Gastrocnemius medialis (tissue), 4 donors: ENCODE data around the gene ROR1. TPM values are rescaled to one million over a fixed set of nuclear protein-coding genes. Genes with fewer than 3 reads are reported as not detected.
A peak's percentile ranks its signal among the peaks of the same experiment; 100 is the strongest.
"Not testable (repeated sequence)": the region's sequence is repeated elsewhere in the genome, so short reads cannot be mapped to it uniquely, and the experiment has no call there.

Source experiments
- ATAC-seq, 2 donors: fragments of 150-250 bp; one replicate each; pipeline ENCODE4 v1.9.1; 2016
- DNase-seq, 2 donors: peaks; one replicate each; pipeline ENCODE4 v3.0.0-alpha.2; 2019
- H3K27ac ChIP-seq, 4 donors: fragments of 200-600 bp; sonication (generic); 1 replicate in 1 of 4; 2 replicates in 3 of 4; pipeline ENCODE4 v1.5.1; 2016 to 2018; ENCODE audit warnings: mild to moderate bottlenecking in 2 of 4, moderate library complexity in 1 of 4
- H3K27me3 ChIP-seq, 3 donors: fragments of 200-600 bp; sonication (generic) in 2 of 3; 1 replicate in 1 of 3; 2 replicates in 2 of 3; pipeline versions ENCODE4 v1.5.1 to v1.6.0; 2016 to 2019; ENCODE audit warnings: mild to moderate bottlenecking in 1 of 3, moderate library complexity in 1 of 3
- H3K36me3 ChIP-seq, 2 donors: fragments of 200-600 bp; sonication (generic) in 1 of 2; one replicate each; pipeline ENCODE4 v1.5.1; 2017 to 2018
- H3K4me1 ChIP-seq, 2 donors: fragments of 200-600 bp; sonication (generic) in 1 of 2; one replicate each; pipeline ENCODE4 v1.5.1; 2016 to 2017; ENCODE audit warnings: mild to moderate bottlenecking in 2 of 2
- H3K4me3 ChIP-seq, 4 donors: fragments of 200-600 bp; sonication (generic) in 3 of 4; 1 replicate in 1 of 4; 2 replicates in 3 of 4; pipeline ENCODE4 v1.5.1; 2016 to 2019; ENCODE audit warnings: mild to moderate bottlenecking in 2 of 4
- H3K9me3 ChIP-seq, 3 donors: fragments of 200-600 bp; sonication (generic) in 2 of 3; 1 replicate in 1 of 3; 2 replicates in 2 of 3; pipeline ENCODE4 v1.5.1; 2016 to 2019
- POLR2A ChIP-seq, 2 donors: fragments of 450-650 bp; IDR thresholded peaks; one replicate each; pipeline ENCODE4 v1.6.1; 2017; ENCODE audit warnings: antibody characterized with exemption in 2 of 2, mild to moderate bottlenecking in 2 of 2, moderate library complexity in 2 of 2
- in situ Hi-C, 4 donors: fragments of 200-750 bp; cut with MboI; loops; one replicate each; pipeline versions ENCODE4 v1.15.0 to v1.8.0; 2017; ENCODE audit warnings: low sequenced_read_pairs in 4 of 4
- intact Hi-C: fragments of 100-400 bp; cut with DNase I; formaldehyde crosslinking; loops from one replicate; pipeline ENCODE4 v1.15.1; 2023; ENCODE audit warnings: low total_unique reads
- total RNA-seq, 4 donors: library from RNA; depleted of rRNA; stranded (reverse); fragments of >200 nt; gene quantifications; one replicate each; pipeline versions ENCODE4 v1.1.0 to v1.2.3, GENCODE V29; 2016
- TF ChIP-seq, protein P1 (sequence below), 5 experiments: fragments of 450-650 bp in 3 of 5; fragments of 200-600 bp in 2 of 5; sonication (generic) in 2 of 5; IDR thresholded peaks in 4 of 5; conservative IDR thresholded peaks in 1 of 5; 1 replicate in 4 of 5; 2 replicates in 1 of 5; pipeline ENCODE4 v1.5.1; 2016 to 2019; ENCODE audit warnings: antibody characterized with exemption in 5 of 5, mild to moderate bottlenecking in 3 of 5, moderate library complexity in 3 of 5

Gene ROR1
- total RNA-seq, 4 donors from 2014 or later: 2.5 to 4.3 (median 3.6) TPM

DNA sequence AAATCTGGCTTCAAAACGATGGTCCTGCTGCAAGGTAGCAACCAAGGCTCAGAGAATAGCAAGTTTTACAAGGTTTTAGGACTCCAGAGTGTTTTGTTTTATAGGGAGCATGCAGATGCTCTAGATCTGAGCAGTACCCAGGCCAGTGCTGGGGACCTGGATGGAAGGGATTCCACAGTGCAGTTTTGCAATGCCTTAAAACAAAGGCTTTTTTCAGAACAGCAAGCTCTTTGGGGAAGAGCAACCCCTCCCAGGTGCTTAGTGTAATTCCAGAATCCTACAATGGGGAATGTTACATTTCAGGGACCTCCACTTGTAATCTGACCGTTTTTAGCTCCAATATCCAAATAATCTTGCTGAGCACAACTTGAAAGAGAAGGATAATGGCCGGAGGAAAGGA lies 6.7 kb downstream of the ROR1 start:
- peaks cover 15 to 19% of the 10 kb centered on the region in 2 donors for H3K4me1 ChIP-seq

DNA sequence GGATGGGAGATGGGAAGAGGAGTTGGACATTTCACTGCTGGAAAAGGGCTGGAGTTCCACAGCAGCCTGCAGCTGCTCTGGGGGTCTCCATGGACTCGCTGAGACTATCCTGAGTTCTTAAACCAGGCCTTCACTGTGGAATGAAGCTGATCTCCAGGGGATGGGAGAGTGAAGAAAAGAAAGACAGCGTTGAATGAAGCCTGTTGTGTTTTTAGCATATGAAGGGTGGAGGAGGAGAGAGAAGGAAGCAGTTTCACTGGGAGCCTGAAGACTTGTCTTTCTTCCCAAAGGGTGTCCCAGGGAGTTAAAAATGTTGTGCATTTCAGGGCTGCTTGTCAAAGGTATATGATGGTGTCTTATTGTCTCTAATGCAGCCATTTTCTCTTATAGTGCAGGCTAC lies 9.2 kb downstream of the ROR1 start:
- TF ChIP-seq, protein P1, sequence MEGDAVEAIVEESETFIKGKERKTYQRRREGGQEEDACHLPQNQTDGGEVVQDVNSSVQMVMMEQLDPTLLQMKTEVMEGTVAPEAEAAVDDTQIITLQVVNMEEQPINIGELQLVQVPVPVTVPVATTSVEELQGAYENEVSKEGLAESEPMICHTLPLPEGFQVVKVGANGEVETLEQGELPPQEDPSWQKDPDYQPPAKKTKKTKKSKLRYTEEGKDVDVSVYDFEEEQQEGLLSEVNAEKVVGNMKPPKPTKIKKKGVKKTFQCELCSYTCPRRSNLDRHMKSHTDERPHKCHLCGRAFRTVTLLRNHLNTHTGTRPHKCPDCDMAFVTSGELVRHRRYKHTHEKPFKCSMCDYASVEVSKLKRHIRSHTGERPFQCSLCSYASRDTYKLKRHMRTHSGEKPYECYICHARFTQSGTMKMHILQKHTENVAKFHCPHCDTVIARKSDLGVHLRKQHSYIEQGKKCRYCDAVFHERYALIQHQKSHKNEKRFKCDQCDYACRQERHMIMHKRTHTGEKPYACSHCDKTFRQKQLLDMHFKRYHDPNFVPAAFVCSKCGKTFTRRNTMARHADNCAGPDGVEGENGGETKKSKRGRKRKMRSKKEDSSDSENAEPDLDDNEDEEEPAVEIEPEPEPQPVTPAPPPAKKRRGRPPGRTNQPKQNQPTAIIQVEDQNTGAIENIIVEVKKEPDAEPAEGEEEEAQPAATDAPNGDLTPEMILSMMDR (IDR thresholded peaks at IDR 0.05 in 4 of 5, conservative IDR thresholded peaks at IDR 0.05 in 1 of 5): no peak
- TF ChIP-seq POLR2A (IDR thresholded peaks at IDR 0.05): no peak
- no peaks in the 10 kb centered on the region for H3K9me3 ChIP-seq
- ATAC-seq (no peak), DNase-seq (no peak)
- H3K4me3 ChIP-seq: no peak overlapping the region
- H3K4me1 ChIP-seq: peaks cover 12 to 13% of the 10 kb centered on the region in 2 donors
- intact Hi-C loops (no loop called here), in situ Hi-C loops (no loop called here)
- no peaks in the 10 kb centered on the region for H3K27me3 ChIP-seq
- H3K27ac ChIP-seq: no peak overlapping the region
- no peaks in the 10 kb centered on the region for H3K36me3 ChIP-seq

More for the DNA sequence above, 6.7 kb downstream of the ROR1 start:
- Histone ChIP-seq H3K27ac (no peak overlapping the region), H3K27me3 (no peaks in the 10 kb centered on the region), H3K36me3 (no peaks in the 10 kb centered on the region), H3K9me3 (no peaks in the 10 kb centered on the region), H3K4me3 (no peak overlapping the region)
- no peak for DNase-seq
- ATAC-seq: no peak
- in situ Hi-C loops (no loop called here), intact Hi-C loops (no loop called here)
- no peak for TF ChIP-seq POLR2A (IDR thresholded peaks at IDR 0.05)

DNA sequence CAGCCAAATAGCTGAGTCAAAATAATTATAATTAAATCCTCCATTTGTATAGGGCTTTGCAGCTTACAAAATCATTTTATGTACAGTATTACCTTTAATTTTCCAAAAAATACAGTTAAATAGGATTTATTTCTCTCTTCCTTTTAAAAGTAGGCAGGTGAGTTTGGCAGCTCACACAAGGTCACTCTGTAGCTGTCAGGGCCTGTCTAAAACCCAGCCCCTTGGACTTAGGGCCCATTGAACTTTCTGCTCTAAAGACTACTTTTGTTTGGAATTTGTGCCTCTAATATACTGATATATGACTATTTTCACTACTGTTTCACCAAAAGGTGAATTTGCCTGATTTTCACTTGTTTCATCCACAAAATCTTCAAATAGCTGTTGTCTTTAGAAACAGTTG lies 10.3 kb downstream of the ROR1 start:
- TF ChIP-seq POLR2A (IDR thresholded peaks at IDR 0.05): no peak
- TF ChIP-seq, protein P1 (IDR thresholded peaks at IDR 0.05 in 4 of 5, conservative IDR thresholded peaks at IDR 0.05 in 1 of 5): no peak
- Histone ChIP-seq H3K9me3 (no peaks in the 10 kb centered on the region), H3K36me3 (no peaks in the 10 kb centered on the region), H3K27me3 (no peaks in the 10 kb centered on the region), H3K27ac (no peak overlapping the region), H3K4me1 (peaks cover 12 to 13% of the 10 kb centered on the region in 2 donors), H3K4me3 (no peak overlapping the region)
- ATAC-seq (no peak), DNase-seq (no peak)
- in situ Hi-C loops (no loop called here), intact Hi-C loops (no loop called here)

DNA sequence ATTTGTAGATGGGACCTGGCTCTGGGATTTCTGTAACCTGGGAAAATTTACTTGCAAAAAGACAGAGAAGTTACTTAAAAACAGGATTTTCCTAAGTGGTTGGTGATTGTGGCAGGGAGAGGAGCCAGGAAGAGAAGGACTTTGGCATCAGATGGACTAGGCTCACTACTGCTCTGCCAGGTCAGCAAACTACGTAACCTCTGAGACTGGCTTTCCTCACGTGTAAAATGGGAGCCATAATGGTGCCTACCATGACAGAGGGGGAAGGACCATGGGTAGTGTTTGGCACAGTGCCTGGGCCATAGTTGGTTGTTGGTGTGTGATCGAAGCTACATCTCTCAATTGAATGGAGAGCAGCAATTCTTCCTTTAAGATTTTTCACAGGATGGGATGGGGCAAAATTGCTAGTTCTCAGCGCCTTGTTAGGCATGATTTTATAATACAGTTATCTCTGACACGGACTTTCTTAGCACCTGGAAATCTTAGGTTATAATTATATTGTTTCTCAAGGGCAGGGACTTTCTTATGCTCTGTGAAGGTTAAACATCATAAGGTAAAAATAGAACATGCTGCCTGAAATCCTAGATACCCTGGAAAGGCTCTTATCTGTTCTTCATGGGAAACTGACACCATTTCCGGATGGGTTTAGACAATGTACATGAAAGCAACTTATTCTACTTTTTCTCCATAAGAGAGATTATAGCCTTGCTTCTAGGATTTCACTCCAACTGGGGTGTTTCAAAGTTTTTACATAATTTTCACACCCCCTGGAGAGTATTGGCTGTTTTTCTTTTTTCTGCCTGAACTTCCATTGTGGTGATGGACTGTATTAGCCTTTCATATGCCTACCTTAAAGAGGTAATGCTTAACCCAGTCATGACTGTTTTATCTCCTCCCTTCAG lies 10.9 kb downstream of the ROR1 start:
- Histone ChIP-seq H3K4me1 (peaks cover 13% of the 10 kb centered on the region in 2 donors), H3K36me3 (no peaks in the 10 kb centered on the region), H3K9me3 (no peaks in the 10 kb centered on the region), H3K27ac (peak overlapping the region in 1 of 4 donors; percentile 26), H3K27me3 (no peaks in the 10 kb centered on the region), H3K4me3 (no peak overlapping the region)
- peak in 1 of 2 donors; percentile 69 for ATAC-seq
- in situ Hi-C loops: no loop called here
- intact Hi-C loops: no loop called here
- DNase-seq: peak in 1 of 2 donors; percentile 22
- TF ChIP-seq, protein P1 (IDR thresholded peaks at IDR 0.05 in 4 of 5, conservative IDR thresholded peaks at IDR 0.05 in 1 of 5): no peak
- TF ChIP-seq POLR2A (IDR thresholded peaks at IDR 0.05): no peak

DNA sequence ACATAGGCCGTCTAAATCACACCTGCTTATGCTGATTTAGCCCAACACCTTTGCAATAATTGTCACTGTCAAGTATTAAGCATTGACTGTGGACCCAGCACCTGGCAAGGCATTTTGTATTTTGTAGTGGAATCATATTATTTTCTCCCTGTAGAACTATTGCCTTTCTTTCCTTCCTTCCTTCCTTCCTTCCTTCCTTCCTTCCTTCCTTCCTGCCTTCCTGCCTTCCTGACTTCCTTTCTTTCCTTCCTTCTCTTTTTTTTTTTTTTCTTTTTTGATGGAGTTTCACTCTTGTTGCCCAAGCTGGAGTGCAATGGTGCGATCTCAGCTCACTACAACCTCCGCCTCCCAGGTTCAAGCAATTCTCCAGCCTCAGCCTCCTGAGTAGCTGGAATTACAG lies 13.5 kb downstream of the ROR1 start:
- peaks cover 20 to 35% of the 10 kb centered on the region in 2 donors for H3K4me1 ChIP-seq
- H3K4me3 ChIP-seq, DNase-seq, in situ Hi-C loops, H3K27ac ChIP-seq, H3K27me3 ChIP-seq, H3K36me3 ChIP-seq, intact Hi-C loops, H3K9me3 ChIP-seq, ATAC-seq: not testable (repeated sequence)
